ENCODE data around the gene IL17F. TPM values are rescaled to one million over a fixed set of nuclear protein-coding genes. Genes with fewer than 3 reads are reported as not detected.
A peak's percentile ranks its signal among the peaks of the same experiment; 100 is the strongest.

The IL17F gene
- total and polyA plus RNA-seq, 2 experiments from 2014 or later = not detected

GRCh38 chr6:52286798-52287432 is 42.6 kb upstream of the IL17F start (continued):
- TF ChIP-seq REST (IDR thresholded peaks at IDR 0.05; ENCODE audit: unreplicated experiment) = no peak

- H3F3A ChIP-seq (replicated peaks; ENCODE audit: low read depth) = no peaks in the 10 kb centered on the region
- Mint-ChIP-seq H3K27ac (no peak overlapping the region), H3K9me3 (no peaks in the 10 kb centered on the region), H3K27me3 (ENCODE audit: insufficient read depth, low read depth, poor library complexity) (peaks cover 6% of the 10 kb centered on the region), H3K4me3 (no peak overlapping the region), H3K4me1 (peaks cover 20% of the 10 kb centered on the region), H3K36me3 (ENCODE audit: low read depth) (peaks cover 35% of the 10 kb centered on the region)
- H2AFZ ChIP-seq = 0 out of 2 replicates have a peak overlapping the region, but pooled peaks have one; percentile 11
- H3K4me2 ChIP-seq = peak overlapping the region; percentile 75
- TF ChIP-seq POLR2AphosphoS5 (IDR thresholded peaks at IDR 0.05; ENCODE audit: low read depth) (no peak), CTCF (conservative IDR thresholded peaks at IDR 0.05; ENCODE audit: low read depth in 2 of 2) (peak in 1 of 2 experiments; percentile 41; a peak in 3 of 4 replicates)
- H3K9me2 ChIP-seq (ENCODE audit: insufficient read depth) = no peaks in the 10 kb centered on the region
- peaks cover 20% of the 10 kb centered on the region; the same call in 1 of the 2 replicates for H3K4me1 ChIP-seq (ENCODE audit: insufficient read depth)
- no peaks in the 10 kb centered on the region for H3K27me3 ChIP-seq (ENCODE audit: insufficient read depth)
- H3K27ac ChIP-seq (ENCODE audit: low read depth) = 0 out of 2 replicates have a peak overlapping the region, but pooled peaks have one; percentile 2
- peak overlapping the region; percentile 53 for H3K4me3 ChIP-seq
- H3K79me2 ChIP-seq (replicated peaks; ENCODE audit: insufficient read depth) = peaks cover 39% of the 10 kb centered on the region
- H3K36me3 ChIP-seq (ENCODE audit: insufficient read depth) = peaks cover 25% of the 10 kb centered on the region
- peak; percentile 28 for DNase-seq (ENCODE audit: low spot score)
- no peak for ATAC-seq
- H4K20me1 ChIP-seq (replicated peaks; ENCODE audit: insufficient read depth) = peaks cover 15% of the 10 kb centered on the region
Observed at GRCh38 chr6:52285177-52286068, 41.1 kb upstream of the IL17F start.

All from GM23338 (cell line).